HL-60 (cell line): Measurements from ENCODE around the gene PIM3.

Source experiments
- TF ChIP-seq, protein P1 (sequence below): IDR thresholded peaks from one replicate; pipeline ENCODE4 v1.5.1; 2011; ENCODE audit warnings: low read length, control low read depth, inconsistent platforms; ENCODE audit not compliant: insufficient read depth
- TF ChIP-seq, protein P2 (sequence below): IDR thresholded peaks from 2 replicates; pipeline ENCODE4 v1.6.1; 2012; ENCODE audit warnings: low read depth; ENCODE audit not compliant: insufficient replicate concordance

- TF ChIP-seq, protein P1, sequence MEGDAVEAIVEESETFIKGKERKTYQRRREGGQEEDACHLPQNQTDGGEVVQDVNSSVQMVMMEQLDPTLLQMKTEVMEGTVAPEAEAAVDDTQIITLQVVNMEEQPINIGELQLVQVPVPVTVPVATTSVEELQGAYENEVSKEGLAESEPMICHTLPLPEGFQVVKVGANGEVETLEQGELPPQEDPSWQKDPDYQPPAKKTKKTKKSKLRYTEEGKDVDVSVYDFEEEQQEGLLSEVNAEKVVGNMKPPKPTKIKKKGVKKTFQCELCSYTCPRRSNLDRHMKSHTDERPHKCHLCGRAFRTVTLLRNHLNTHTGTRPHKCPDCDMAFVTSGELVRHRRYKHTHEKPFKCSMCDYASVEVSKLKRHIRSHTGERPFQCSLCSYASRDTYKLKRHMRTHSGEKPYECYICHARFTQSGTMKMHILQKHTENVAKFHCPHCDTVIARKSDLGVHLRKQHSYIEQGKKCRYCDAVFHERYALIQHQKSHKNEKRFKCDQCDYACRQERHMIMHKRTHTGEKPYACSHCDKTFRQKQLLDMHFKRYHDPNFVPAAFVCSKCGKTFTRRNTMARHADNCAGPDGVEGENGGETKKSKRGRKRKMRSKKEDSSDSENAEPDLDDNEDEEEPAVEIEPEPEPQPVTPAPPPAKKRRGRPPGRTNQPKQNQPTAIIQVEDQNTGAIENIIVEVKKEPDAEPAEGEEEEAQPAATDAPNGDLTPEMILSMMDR = no peak
- TF ChIP-seq, protein P2, sequence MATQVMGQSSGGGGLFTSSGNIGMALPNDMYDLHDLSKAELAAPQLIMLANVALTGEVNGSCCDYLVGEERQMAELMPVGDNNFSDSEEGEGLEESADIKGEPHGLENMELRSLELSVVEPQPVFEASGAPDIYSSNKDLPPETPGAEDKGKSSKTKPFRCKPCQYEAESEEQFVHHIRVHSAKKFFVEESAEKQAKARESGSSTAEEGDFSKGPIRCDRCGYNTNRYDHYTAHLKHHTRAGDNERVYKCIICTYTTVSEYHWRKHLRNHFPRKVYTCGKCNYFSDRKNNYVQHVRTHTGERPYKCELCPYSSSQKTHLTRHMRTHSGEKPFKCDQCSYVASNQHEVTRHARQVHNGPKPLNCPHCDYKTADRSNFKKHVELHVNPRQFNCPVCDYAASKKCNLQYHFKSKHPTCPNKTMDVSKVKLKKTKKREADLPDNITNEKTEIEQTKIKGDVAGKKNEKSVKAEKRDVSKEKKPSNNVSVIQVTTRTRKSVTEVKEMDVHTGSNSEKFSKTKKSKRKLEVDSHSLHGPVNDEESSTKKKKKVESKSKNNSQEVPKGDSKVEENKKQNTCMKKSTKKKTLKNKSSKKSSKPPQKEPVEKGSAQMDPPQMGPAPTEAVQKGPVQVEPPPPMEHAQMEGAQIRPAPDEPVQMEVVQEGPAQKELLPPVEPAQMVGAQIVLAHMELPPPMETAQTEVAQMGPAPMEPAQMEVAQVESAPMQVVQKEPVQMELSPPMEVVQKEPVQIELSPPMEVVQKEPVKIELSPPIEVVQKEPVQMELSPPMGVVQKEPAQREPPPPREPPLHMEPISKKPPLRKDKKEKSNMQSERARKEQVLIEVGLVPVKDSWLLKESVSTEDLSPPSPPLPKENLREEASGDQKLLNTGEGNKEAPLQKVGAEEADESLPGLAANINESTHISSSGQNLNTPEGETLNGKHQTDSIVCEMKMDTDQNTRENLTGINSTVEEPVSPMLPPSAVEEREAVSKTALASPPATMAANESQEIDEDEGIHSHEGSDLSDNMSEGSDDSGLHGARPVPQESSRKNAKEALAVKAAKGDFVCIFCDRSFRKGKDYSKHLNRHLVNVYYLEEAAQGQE = no peak
Measured at GRCh38 chr22:49935561-49935960, 25.0 kb upstream of the PIM3 start.
